ENCODE measurements around the gene ZSCAN20. TPM values are rescaled to one million over a fixed set of nuclear protein-coding genes. Genes with fewer than 3 reads are reported as not detected.

ZSCAN20 gene
- total and polyA plus RNA-seq, 9 of the 15 experiments (the other 6 are each of a cell fraction or from before 2014, with no cell fraction given), result 0.36 to 3.3 (median 2.0) TPM

- Histone ChIP-seq H3K9me1 (ENCODE audit: control insufficient read depth, insufficient read depth, low read length) (no peaks in the 10 kb centered on the region), H2AFZ (ENCODE audit: low read depth, low read length) (no peak overlapping the region), H3K36me3 (ENCODE audit: control insufficient read depth, insufficient read depth, low read length) (no peaks in the 10 kb centered on the region), H4K20me1 (replicated peaks; ENCODE audit: control insufficient read depth, insufficient read depth, low read length) (no peaks in the 10 kb centered on the region), H3K27me3 (ENCODE audit: control insufficient read depth in 2 of 2, insufficient read depth in 2 of 2, low read length in 2 of 2) (peaks cover 6 to 13% of the 10 kb centered on the region in 2 experiments), H3K9ac (ENCODE audit: insufficient read depth in 1 of 2, low read depth in 2 of 2, low read length in 2 of 2) (no peak overlapping the region), H3K9me3 (replicated peaks; ENCODE audit: control insufficient read depth, insufficient read depth, low read depth, low read length) (no peaks in the 10 kb centered on the region), H3K27ac (ENCODE audit: extremely low read depth, low read depth, low read length) (no peak overlapping the region), H3K4me3 (no peak overlapping the region), H3K4me1 (replicated peaks in 1 of 2; ENCODE audit: control insufficient read depth in 2 of 2, insufficient read depth in 2 of 2, low read length in 2 of 2) (peaks cover 0 to 7% of the 10 kb centered on the region in 2 experiments; a peak in 3 of 5 replicates), H3K4me2 (ENCODE audit: insufficient read depth, low read length) (no peak overlapping the region), H3K79me2 (ENCODE audit: control insufficient read depth, insufficient read depth, low read length) (no peaks in the 10 kb centered on the region)
- intact Hi-C loops (cut with micrococcal nuclease), result no loop called here
- ATAC-seq (no peak), FAIRE-seq (no peak), DNase-seq (ENCODE audit: extremely low read depth in 1 of 4, low spot score in 3 of 4) (no peak)
- 0% methylated on average over 1 of the region's 1 CpG for WGBS (ENCODE audit: insufficient coverage, low coverage, missing lambda C conversion rate)
- in situ Hi-C loops (cut with MboI), result no loop called here
- no TSS peak for BruUV-seq (replicated peaks)
- TF ChIP-seq, protein P1, sequence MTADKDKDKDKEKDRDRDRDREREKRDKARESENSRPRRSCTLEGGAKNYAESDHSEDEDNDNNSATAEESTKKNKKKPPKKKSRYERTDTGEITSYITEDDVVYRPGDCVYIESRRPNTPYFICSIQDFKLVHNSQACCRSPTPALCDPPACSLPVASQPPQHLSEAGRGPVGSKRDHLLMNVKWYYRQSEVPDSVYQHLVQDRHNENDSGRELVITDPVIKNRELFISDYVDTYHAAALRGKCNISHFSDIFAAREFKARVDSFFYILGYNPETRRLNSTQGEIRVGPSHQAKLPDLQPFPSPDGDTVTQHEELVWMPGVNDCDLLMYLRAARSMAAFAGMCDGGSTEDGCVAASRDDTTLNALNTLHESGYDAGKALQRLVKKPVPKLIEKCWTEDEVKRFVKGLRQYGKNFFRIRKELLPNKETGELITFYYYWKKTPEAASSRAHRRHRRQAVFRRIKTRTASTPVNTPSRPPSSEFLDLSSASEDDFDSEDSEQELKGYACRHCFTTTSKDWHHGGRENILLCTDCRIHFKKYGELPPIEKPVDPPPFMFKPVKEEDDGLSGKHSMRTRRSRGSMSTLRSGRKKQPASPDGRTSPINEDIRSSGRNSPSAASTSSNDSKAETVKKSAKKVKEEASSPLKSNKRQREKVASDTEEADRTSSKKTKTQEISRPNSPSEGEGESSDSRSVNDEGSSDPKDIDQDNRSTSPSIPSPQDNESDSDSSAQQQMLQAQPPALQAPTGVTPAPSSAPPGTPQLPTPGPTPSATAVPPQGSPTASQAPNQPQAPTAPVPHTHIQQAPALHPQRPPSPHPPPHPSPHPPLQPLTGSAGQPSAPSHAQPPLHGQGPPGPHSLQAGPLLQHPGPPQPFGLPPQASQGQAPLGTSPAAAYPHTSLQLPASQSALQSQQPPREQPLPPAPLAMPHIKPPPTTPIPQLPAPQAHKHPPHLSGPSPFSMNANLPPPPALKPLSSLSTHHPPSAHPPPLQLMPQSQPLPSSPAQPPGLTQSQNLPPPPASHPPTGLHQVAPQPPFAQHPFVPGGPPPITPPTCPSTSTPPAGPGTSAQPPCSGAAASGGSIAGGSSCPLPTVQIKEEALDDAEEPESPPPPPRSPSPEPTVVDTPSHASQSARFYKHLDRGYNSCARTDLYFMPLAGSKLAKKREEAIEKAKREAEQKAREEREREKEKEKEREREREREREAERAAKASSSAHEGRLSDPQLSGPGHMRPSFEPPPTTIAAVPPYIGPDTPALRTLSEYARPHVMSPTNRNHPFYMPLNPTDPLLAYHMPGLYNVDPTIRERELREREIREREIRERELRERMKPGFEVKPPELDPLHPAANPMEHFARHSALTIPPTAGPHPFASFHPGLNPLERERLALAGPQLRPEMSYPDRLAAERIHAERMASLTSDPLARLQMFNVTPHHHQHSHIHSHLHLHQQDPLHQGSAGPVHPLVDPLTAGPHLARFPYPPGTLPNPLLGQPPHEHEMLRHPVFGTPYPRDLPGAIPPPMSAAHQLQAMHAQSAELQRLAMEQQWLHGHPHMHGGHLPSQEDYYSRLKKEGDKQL (CRISPR knock-in tag; IDR thresholded peaks at IDR 0.05; ENCODE audit: borderline replicate concordance), result no peak
- no peak for TF ChIP-seq ZNF79 (CRISPR knock-in tag; IDR thresholded peaks at IDR 0.05; ENCODE audit: low read depth)
- no peak for TF ChIP-seq HCFC1 (IDR thresholded peaks at IDR 0.05; ENCODE audit: low read depth, low read length)
- no peak for TF ChIP-seq ZNF695 (CRISPR knock-in tag; IDR thresholded peaks at IDR 0.05)
- TF ChIP-seq ZNF644 (tag; IDR thresholded peaks at IDR 0.05; ENCODE audit: low read depth), result no peak
- TF ChIP-seq TCF7L2 (IDR thresholded peaks at IDR 0.05; ENCODE audit: low read depth, low read length), result no peak
- peak; percentile 96 for TF ChIP-seq ZNF24 (IDR thresholded peaks at IDR 0.05)
- POLR2A ChIA-PET, result interaction anchor here (0.9 kb wide), 1 partner anchor 17 kb away, joined by 3 read pairs; no protein-coding TSS in a partner anchor
- CTCF ChIA-PET (ENCODE audit: low intra/inter-chr PET ratio), result no interaction called here
These were observed 32.8 kb upstream of the ZSCAN20 start for GRCh38 chr1:33439662-33440061.

Measured in K562 (cell line).